MM.1S (cell line): ENCODE results near the gene XRN2.

Experiments used
- EZH2 ChIP-seq: fragments of 300-600 bp; sonication (generic); optimal IDR thresholded peaks from 2 replicates; pipeline ENCODE3; 2017; ENCODE audit warnings: low read depth, mild to moderate bottlenecking, antibody characterized with exemption, low read length, mixed read lengths
- EZH2phosphoT487 ChIP-seq: fragments of 300-600 bp; sonication (generic); IDR thresholded peaks from 2 replicates; pipeline ENCODE4 v1.6.1; 2018; ENCODE audit warnings: antibody characterized with exemption, low read length
- TF ChIP-seq, protein P1 (sequence below): fragments of 300-600 bp; sonication (generic); IDR thresholded peaks from 2 replicates; pipeline ENCODE4 v1.5.1; 2016; ENCODE audit warnings: antibody characterized with exemption, low read length, mixed read lengths

DNA sequence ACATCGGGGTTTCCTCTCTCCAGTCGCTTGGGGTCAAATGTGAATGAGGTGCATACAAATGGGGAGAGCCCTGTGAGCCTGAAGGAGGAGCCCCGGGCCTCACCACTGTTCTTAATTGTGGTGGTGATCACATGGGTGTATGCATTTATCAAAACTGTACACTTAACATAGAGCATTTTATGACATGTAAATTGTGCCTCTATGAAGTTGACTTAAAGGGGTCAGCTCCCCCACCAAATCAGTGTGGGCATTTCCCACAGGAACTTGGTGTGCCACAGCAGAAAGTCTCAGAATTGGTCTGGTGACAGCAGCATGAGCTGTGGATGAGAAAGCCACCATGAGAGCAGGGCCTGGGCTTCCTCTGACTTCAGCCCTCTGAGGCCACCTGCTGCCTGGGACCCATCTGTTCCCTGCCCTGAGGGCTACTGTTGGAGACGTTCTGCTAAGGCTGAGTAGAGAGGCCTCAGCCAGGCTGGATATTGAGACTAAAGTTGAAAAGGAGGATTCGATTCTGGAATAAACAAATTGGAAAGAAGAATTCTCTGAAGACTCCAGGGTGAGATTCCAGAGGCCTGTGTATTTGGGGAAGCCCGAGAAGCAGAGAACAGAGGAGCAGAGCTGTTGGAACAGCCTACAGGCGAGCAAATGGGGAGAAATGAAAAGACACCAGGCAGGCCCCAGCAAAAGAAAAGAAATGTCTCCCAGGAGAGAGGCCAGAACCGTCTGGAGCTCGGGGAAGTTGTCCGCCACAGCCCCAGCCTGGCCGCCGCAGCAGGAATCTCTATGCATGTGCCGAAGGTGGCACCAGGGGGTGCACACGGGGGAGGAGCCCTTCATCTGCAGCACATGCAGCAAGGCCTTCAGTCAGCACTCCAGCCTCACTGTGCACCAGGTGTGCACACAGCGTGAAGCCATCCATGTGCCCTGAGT, 37.6 kb upstream of the XRN2 start:
- TF ChIP-seq, protein P1, sequence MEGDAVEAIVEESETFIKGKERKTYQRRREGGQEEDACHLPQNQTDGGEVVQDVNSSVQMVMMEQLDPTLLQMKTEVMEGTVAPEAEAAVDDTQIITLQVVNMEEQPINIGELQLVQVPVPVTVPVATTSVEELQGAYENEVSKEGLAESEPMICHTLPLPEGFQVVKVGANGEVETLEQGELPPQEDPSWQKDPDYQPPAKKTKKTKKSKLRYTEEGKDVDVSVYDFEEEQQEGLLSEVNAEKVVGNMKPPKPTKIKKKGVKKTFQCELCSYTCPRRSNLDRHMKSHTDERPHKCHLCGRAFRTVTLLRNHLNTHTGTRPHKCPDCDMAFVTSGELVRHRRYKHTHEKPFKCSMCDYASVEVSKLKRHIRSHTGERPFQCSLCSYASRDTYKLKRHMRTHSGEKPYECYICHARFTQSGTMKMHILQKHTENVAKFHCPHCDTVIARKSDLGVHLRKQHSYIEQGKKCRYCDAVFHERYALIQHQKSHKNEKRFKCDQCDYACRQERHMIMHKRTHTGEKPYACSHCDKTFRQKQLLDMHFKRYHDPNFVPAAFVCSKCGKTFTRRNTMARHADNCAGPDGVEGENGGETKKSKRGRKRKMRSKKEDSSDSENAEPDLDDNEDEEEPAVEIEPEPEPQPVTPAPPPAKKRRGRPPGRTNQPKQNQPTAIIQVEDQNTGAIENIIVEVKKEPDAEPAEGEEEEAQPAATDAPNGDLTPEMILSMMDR: no peak
- TF ChIP-seq EZH2phosphoT487 (no peak), EZH2 (no peak)
